MCF 10A (cell line): ENCODE measurements around the gene JAG2. TPM values are rescaled to one million over a fixed set of nuclear protein-coding genes. Genes with fewer than 3 reads are reported as not detected.

Experiments
- BruUV-seq: library from RNA; stranded (reverse); fragments of 400-500 nt; replicated peaks from 2 replicates; lab custom pipeline; 2021; lab: Mats Ljungman, UMichigan
- CTCF ChIA-PET: fragments of 300-600 bp; sonication (Branson Sonifier 250); formaldehyde crosslinking; extraction: SDS; loops from one replicate; lab custom pipeline; 2021; ENCODE audit warnings: antibody characterized with exemption, inconsistent platforms; lab: Yijun Ruan, JAX
- POLR2A ChIA-PET: fragments of 300-600, 350-650 bp; sonication (Branson Sonifier 250); formaldehyde crosslinking; extraction: SDS; loops from one replicate; lab custom pipeline; 2020; ENCODE audit warnings: antibody characterized with exemption, inconsistent platforms; lab: Yijun Ruan, JAX
- DNase-seq: peaks from one replicate; pipeline ENCODE4 v3.0.0-alpha.2; 2018; ENCODE audit not compliant: unreplicated experiment
- H3K27ac Mint-ChIP-seq: one replicate; pipeline ENCODE4 v1.8.0; 2022; ENCODE audit warnings: mild to moderate bottlenecking, low read depth, mixed read lengths; ENCODE audit not compliant: unreplicated experiment
- H3K27me3 Mint-ChIP-seq: one replicate; pipeline ENCODE4 v1.8.0; 2022; ENCODE audit warnings: mixed read lengths; ENCODE audit not compliant: insufficient read depth, unreplicated experiment
- H3K36me3 Mint-ChIP-seq: one replicate; pipeline ENCODE4 v1.8.0; 2022; ENCODE audit warnings: mild to moderate bottlenecking, moderate library complexity, mixed read lengths; ENCODE audit not compliant: insufficient read depth, unreplicated experiment
- H3K4me1 Mint-ChIP-seq: one replicate; pipeline ENCODE4 v1.8.0; 2022; ENCODE audit warnings: mixed read lengths; ENCODE audit not compliant: insufficient read depth, unreplicated experiment
- H3K4me3 Mint-ChIP-seq: one replicate; pipeline ENCODE4 v1.8.0; 2022; ENCODE audit warnings: mild to moderate bottlenecking, moderate library complexity, mixed read lengths; ENCODE audit not compliant: unreplicated experiment
- H3K9me3 Mint-ChIP-seq: one replicate; pipeline ENCODE4 v1.8.0; 2022; ENCODE audit warnings: mixed read lengths; ENCODE audit not compliant: unreplicated experiment
- CTCF ChIP-seq: fragments of 200-600 bp; IDR thresholded peaks from one replicate; pipeline ENCODE4 v1.8.0; 2022; ENCODE audit warnings: antibody characterized with exemption, mild to moderate bottlenecking; ENCODE audit not compliant: unreplicated experiment
- intact Hi-C: fragments of 100-400 bp; cut with micrococcal nuclease; formaldehyde crosslinking; loops from 2 replicates; pipeline ENCODE4 v1.14.1; 2022
- total RNA-seq: library from RNA; stranded (reverse); gene quantifications from 2 replicates; pipeline ENCODE4 v1.2.3, GENCODE V29; 2022

The JAG2 gene
- total RNA-seq, 1 experiment from 2014 or later: 33.5 TPM

- no TSS peak for BruUV-seq
- CTCF ChIA-PET: interaction anchor here (0.5 to 1.3 kb wide), 5 partner anchors 11 to 183 kb away, joined by 3 to 6 read pairs (median 4); partner anchors contain the start of gene NUDT14
Observed at GRCh38 chr14:105168979-105169507, 467 bp upstream of the JAG2 start.

GRCh38 chr14:105168093-105168420 lies 519 bp downstream of the JAG2 start:
- no peak for DNase-seq
- ChIA-PET CTCF (interaction anchor here (0.7 to 4.0 kb wide), 3 partner anchors 12 to 77 kb away, joined by 3 to 32 read pairs (median 4); no protein-coding TSS in a partner anchor), POLR2A (interaction anchor here (0.6 to 7.2 kb wide), 6 partner anchors 13 to 194 kb away, joined by 3 to 79 read pairs (median 4); partner anchors contain the start of gene NUDT14)
- Mint-ChIP-seq H3K9me3 (no peaks in the 10 kb centered on the region), H3K4me1 (peaks cover 12% of the 10 kb centered on the region), H3K27ac (no peak overlapping the region), H3K27me3 (no peaks in the 10 kb centered on the region), H3K4me3 (peak overlapping the region; percentile 66), H3K36me3 (peaks cover 7% of the 10 kb centered on the region)
- BruUV-seq: no TSS peak
- intact Hi-C loops: no loop called here
- no peak for TF ChIP-seq CTCF

More at GRCh38 chr14:105168979-105169507, 467 bp upstream of the JAG2 start:
- Mint-ChIP-seq H3K27ac (no peak overlapping the region), H3K4me3 (peak overlapping the region; percentile 70), H3K4me1 (peaks cover 12% of the 10 kb centered on the region), H3K36me3 (peaks cover 7% of the 10 kb centered on the region), H3K9me3 (no peaks in the 10 kb centered on the region), H3K27me3 (no peaks in the 10 kb centered on the region)
- POLR2A ChIA-PET: interaction anchor here (0.6 to 7.2 kb wide), 7 partner anchors 12 to 416 kb away, joined by 3 to 79 read pairs (median 3); partner anchors contain the start of genes NUDT14, PACS2 and SIVA1
- TF ChIP-seq CTCF: peak; percentile 20
- DNase-seq: no peak
- intact Hi-C loops: no loop called here

- intact Hi-C loops: loop anchor here (1.0 kb wide), 1 partner anchor 76 kb away; no protein-coding TSS in a partner anchor
- POLR2A ChIA-PET: interaction anchor here (0.6 to 7.2 kb wide), 8 partner anchors 14 to 195 kb away, joined by 3 to 79 read pairs (median 4); partner anchors contain the start of genes BRF1 and NUDT14
- peak overlapping the region; percentile 66 for H3K4me3 Mint-ChIP-seq
- TF ChIP-seq CTCF: peak; percentile 42
- H3K27me3 Mint-ChIP-seq: no peaks in the 10 kb centered on the region
- CTCF ChIA-PET: interaction anchor here (0.7 to 4.0 kb wide), 3 partner anchors 12 to 77 kb away, joined by 3 to 32 read pairs (median 4); no protein-coding TSS in a partner anchor
- no TSS peak for BruUV-seq
- peak; percentile 60 for DNase-seq
- no peaks in the 10 kb centered on the region for H3K9me3 Mint-ChIP-seq
- no peak overlapping the region for H3K27ac Mint-ChIP-seq
- peaks cover 12% of the 10 kb centered on the region for H3K4me1 Mint-ChIP-seq
- H3K36me3 Mint-ChIP-seq: peaks cover 7% of the 10 kb centered on the region
Observed at GRCh38 chr14:105167303-105168092, 1.1 kb downstream of the JAG2 start.
